GM21423 (cell line): ENCODE measurements around the gene PRDM4.
"Not testable (repeated sequence)": the region's sequence is repeated elsewhere in the genome, so short reads cannot be mapped to it uniquely, and the experiment has no call there.

Experiments
- ATAC-seq: cut with Tn5 transposase; IDR thresholded peaks from one replicate; pipeline ENCODE4 v1.9.1; 2021; ENCODE audit warnings: mild to moderate bottlenecking, moderate library complexity; ENCODE audit not compliant: unreplicated experiment

PRDM4 gene

DNA sequence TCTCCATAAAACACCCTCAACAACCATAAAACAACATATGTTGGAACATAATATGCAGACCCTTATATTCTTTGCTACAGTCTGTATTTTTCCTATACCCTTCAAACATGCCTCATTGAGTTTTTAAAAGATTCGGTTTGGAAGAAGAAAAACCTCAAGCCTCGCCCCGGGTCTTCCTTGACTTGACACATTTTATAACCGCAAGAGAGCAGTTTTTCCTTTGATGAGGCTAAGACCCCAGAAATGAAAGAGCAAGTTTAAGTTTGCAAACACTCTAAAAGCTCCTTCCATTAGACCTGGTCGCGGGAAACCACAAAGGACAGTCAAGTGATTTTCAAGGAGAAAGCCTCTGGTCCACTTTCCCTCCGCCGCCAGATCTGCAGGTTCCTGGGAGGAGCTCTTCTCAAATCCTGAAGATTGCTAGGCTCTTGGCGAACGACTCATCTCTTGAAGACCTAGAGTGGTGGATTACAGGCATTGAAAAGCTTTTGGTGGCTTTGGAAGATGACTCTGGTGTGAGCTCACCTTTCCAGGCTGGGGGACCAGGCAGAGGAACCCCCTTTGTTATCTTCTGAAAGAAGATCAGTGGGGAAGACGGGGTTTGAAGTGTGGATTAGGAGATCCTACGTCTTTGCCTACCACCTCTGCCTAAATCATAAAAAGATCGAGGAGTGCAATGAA, 13.6 kb upstream of the PRDM4 start, which contains the start of gene ASCL4:
ASCL4 (plus strand) TSS at position 356 of the 681 bp plus-strand sequence. CDS start 515 bp downstream, outside the sequence.
- no peak for ATAC-seq

GRCh38 chr12:107767466-107767865, 6.5 kb upstream of the PRDM4 start:
- no peak for ATAC-seq

GRCh38 chr12:107765316-107765715, 4.4 kb upstream of the PRDM4 start:
- no peak for ATAC-seq

DNA sequence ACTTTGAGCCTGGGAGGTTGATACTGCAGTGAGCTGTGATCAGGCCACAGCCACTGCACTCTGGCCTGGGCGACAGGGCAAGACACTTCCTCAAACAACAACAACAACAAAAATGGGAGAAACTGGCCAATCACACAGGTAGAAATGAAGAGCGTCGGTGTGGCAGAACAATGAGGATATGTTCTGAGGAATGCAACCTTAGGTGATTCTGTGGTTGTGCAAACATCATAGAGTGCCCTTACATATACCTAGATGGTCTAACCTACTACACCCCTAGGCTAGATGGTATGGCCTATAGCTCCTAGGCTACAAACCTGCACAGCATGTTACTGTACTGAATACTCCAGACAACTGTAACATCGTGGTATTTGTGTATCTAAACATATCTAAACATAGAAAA, 3.7 kb upstream of the PRDM4 start:
- no peak for ATAC-seq

- no peak for ATAC-seq
These were observed 1.9 kb upstream of the PRDM4 start for GRCh38 chr12:107762874-107763273.

- ATAC-seq: peak; percentile 11
These were observed 566 bp upstream of the PRDM4 start for GRCh38 chr12:107761502-107761904.

DNA sequence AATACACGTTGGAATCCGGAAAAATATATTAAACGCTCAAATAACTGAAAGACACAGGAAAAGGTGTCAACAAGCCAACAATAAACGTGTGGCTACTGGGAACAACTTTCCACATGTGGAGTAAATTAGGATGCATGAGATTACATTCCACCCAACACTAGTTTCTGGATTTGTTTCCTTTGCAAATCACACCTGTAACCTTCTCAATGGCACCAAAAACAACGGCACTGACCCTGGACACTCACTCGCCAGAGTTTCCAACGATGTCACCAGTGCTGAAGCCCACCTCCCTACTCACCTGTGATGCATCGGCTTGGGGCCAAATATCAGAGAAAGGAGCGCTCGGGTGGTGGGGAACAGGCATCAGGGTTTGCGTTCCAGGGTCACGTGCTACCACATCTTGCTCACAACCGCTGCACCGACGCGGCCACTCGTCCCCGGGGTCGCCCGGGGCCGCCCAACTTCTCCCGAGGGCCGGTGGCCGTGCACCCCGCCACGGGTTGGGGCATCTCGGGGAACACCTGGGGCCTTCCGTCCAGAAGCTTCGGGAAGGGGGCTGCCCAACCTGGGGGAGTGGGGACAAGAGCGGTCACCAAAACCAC, 629 bp downstream of the PRDM4 start:
- ATAC-seq: peak; percentile 16

- ATAC-seq: no peak
These were observed 1.5 kb downstream of the PRDM4 start for GRCh38 chr12:107759410-107759809.

GRCh38 chr12:107749083-107749482, 11.9 kb downstream of the PRDM4 start:
- ATAC-seq: no peak

DNA sequence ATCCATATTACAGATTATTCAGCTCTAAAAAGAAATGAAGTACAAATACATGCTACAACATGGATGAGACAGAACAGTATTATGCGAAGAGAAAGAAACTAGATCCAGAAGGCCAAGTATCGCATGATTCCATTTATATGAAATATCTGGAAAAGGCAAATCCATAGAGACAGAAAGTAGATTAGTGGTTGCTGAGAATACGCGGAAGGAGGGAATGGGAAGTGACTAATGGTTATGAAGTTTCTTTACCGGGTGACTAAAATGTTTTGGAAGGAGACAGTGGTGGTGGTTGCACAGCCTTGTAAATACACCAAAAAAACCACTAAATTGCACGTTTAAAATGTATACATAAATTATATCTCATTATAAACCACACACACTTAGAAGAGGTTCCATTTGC, 12.5 kb downstream of the PRDM4 start:
- ATAC-seq: no peak

- ATAC-seq: peak; percentile 92
These were observed 24.0 kb downstream of the PRDM4 start for GRCh38 chr12:107736914-107737313.

DNA sequence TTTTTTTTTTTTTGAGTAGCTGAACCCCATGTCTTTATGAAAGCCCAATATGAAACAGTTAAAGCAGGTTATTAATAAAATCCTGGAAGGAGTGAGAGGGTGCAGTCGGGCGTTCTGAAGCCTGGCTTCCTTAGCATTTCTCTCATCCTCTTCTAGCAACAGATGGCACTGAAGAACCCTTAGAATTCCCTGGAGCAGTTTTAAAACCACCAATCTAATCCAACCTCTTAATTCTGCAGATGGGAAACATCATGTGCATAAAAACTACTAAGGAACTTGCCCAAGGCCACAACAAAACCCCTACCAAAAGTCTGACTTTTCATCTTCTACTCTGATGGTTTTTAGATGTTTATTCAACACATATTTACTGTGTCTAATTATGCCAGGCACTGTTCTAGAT, 25.2 kb downstream of the PRDM4 start:
- no peak for ATAC-seq

- ATAC-seq: no peak
These were observed 26.8 kb downstream of the PRDM4 start for GRCh38 chr12:107734139-107734538.

DNA sequence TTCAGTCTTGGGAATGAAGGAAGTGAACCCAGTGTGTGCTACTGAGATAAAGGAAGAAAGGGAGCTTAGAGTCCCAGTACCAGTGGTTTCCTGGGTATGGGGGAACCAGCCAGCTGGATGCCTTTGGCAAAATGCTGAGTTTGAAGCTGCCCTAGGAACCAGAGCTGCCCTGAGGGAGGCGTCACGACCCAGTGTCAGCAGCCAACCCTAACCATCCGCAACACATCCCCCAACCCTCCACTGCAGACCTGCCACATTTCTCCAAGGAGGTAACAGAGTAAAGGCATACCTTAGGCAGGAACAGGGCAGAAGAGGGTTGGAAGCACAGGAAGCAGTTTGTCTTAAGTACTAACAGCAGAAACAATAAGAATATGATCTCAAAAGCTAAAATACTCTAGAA, 28.6 kb downstream of the PRDM4 start:
- ATAC-seq: no peak

DNA sequence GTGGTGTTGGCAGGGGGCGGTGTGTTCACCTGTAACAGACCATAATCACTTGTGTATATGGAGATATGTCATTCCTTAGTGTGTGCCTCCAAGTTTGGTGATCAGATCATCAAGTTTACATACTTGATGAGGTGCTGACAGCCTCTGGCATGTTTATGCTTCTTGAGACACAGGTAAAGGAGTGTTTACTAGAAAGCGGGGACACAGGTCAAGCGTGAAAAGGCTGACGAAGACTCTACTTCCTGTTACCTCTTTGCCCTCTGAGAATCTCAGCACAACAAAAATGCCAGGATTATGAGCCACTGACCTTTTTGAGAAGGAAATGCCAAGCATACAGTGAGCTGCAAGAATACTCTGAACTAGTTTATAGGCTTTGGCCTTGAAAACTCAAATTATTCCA, 29.6 kb downstream of the PRDM4 start:
- no peak for ATAC-seq

DNA sequence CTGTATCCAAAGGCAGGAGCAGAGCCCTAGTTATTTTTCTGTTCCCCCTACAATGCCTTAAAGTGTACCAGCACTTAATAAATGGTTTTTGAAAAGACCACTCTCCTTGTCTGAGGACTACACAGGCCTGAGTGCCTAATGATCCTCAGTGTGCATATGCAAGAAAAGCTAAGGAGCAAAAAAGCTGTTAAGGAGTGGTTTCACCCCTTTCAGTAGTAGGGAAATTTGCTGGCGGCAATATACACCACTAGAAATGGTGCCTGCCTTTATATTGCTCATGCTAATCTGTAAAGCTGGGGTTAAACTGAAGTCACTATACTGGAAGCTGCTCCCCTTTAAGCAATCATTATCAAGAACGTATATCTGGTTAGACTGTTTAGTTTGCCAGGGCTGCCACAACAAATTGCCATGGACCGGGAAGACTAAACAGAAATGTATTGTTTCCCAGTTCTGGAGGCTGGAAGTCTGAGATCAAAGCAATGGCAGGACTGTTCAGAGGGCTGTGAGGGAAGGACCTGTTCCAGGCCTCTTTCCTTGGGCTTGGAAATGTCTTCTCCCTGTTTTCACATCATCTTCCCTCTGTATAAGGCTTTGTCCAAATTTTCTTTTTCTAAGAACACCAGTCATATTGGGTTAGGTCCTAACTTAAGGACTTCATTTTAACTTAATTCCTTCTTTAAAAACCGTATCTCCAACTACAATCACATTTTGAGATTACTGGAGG, 30.2 kb downstream of the PRDM4 start:
- ATAC-seq: no peak

DNA sequence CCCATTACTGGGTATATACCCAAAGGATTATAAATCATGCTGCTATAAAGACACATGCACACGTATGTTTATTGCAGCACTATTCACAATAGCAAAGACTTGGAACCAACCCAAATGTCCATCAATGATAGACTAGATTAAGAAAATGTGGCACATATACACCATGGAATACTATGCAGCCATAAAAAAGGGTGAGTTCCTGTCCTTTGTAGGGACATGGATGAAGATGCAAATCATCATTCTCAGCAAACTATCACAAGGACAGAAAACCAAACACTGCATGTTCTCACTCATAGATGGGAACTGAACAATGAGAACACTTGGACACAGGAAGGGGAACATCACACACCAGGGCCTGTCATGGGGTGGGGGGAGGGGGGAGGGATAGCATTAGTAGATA, 33.2 kb downstream of the PRDM4 start:
- not testable (repeated sequence) for ATAC-seq

DNA sequence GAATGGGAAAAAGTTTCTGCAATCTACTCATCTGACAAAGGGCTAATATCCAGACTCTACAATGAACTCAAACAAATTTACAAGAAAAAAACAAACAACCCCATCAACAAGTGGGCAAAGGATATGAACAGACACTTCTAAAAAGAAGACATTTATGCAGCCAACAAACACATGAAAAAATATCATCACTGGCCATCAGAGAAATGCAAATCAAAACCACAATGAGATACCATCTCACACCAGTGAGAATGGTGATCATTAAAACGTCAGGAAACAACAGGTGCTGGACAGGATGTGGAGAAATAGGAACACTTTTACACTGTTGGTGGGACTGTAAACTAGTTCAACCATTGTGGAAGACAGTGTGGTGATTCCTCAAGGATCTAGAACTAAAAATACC, 33.6 kb downstream of the PRDM4 start:
- ATAC-seq: not testable (repeated sequence)

- no peak for ATAC-seq
These were observed 42.3 kb downstream of the PRDM4 start for GRCh38 chr12:107718606-107719005.

DNA sequence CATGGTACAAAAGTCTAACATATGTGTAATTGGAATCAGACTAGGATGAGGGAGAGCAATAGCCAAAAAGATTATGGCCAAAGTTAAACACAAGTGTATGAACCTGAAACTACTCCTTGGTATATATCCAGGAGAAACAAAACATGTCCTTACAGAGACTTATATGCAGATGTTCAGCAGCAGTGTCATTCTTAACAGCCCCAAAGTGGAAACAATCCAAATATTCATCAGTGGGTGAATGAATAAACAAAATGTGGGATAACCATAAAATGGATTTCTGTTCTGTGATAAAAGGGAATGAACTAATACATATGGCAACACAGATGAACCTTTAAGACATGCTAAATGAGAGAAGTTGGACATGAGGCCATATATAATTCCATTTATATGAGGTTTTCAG, 45.2 kb downstream of the PRDM4 start:
- no peak for ATAC-seq

GRCh38 chr12:107705522-107705921, 55.4 kb downstream of the PRDM4 start:
- ATAC-seq: not testable (repeated sequence)

- no peak for ATAC-seq
These were observed 56.9 kb downstream of the PRDM4 start for GRCh38 chr12:107704041-107704440.
